Amniotic epithelial cell (primary cell): ENCODE results near the gene FAM161B.
"Not testable (repeated sequence)": the region's sequence is repeated elsewhere in the genome, so short reads cannot be mapped to it uniquely, and the experiment has no call there.

Experiments
- DNase-seq: peaks from one replicate; pipeline ENCODE4 v3.0.0-alpha.2; 2010; ENCODE audit warnings: low read depth

The FAM161B gene

GRCh38 chr14:73949752-73950734 is at the start of gene FAM161B, which contains the start of gene COQ6:
TSS of gene FAM161B (minus strand) at chr14:73950094. CDS start at chr14:73950026, 68 bp downstream.
TSS of gene COQ6 (plus strand) at chr14:73950302. CDS start at chr14:73950333, 31 bp downstream.
- peak; percentile 97 for DNase-seq

- DNase-seq, result no peak
These were observed 48.8 kb upstream of the FAM161B start for GRCh38 chr14:73998726-73999125.

- no peak for DNase-seq
These were observed 48.1 kb upstream of the FAM161B start for GRCh38 chr14:73997944-73998447.

- DNase-seq, result no peak
These were observed 47.4 kb upstream of the FAM161B start for GRCh38 chr14:73997108-73997943.

DNA sequence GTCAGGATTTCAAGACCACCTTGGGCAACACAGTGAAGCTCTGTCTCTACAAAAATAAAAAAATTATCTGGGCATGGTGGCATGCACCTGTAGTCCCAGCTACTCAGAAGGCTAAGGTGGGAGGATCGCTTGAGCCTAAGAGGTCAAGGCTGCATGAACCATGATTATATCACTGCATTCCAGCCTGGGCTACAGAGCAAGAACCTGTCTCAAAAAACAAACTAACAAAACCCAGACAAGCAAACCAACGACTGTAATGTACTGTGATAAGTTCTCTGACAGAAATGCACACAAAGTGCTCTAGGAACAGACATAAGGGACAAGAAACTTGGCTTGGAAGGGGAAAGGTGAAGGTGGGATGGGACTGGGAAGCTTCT is 46.8 kb upstream of the FAM161B start:
- DNase-seq, result no peak

- DNase-seq, result no peak
These were observed 46.1 kb upstream of the FAM161B start for GRCh38 chr14:73995977-73996378.

DNA sequence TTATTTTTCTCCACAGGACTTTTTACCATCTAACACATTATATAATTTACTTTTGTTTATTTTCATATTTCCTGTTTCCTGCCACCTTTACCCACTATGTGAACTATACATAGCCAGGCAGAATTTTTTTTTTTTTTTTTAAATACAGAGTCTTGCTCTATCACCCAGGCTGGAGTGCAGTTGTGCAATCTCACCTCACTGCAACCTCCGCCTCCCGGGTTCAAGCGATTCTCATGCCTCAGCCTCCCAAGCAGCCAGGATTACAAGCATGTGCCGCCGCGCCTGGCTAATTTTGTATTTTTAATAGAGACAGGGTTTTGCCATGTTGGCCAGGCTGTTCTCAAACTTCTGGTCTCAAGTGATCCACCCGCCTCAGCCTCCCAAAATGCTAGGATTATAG is 45.0 kb upstream of the FAM161B start:
- not testable (repeated sequence) for DNase-seq

DNA sequence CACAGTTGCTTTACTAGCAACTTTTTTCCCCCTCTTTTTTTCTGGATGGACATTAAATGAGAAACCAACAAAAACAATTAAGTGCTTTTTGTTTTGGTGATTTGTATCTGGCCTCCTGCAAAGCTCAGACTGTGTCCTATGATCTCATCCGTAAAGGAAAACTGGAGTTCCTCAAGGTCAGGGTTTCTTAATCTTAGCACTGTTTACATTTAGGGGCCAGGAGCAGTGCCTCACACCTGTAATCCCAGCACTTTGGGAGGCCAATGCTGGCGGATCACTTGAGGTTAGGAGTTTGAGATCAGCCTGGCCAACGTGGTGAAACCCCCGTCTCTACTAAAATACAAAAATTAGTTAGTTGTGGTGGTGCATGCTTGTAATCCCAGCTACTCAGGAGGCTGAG is 41.2 kb upstream of the FAM161B start:
- DNase-seq, result peak; percentile 47

- DNase-seq, result not testable (repeated sequence)
These were observed 38.8 kb upstream of the FAM161B start for GRCh38 chr14:73988656-73989055.

- no peak for DNase-seq
These were observed 38.2 kb upstream of the FAM161B start for GRCh38 chr14:73988065-73988464.

DNA sequence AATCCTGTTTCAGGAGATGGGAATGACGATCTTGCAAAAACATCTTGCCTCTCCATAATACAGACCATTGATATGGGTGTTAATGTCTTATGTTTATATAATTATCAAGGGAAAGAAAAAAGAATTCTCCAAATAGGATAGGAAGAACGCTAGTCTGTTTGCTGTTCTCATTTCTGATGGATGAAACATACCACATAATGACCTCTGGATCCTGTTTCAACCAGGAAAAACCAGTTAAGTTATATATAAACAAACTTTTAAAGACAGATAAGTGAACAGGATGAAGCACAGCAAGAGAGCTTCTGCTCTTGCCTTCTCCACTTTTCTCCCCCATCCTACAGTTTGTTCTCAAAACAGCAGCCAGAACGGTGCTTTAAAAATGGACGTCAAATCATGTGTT is 28.0 kb upstream of the FAM161B start:
- DNase-seq, result peak; percentile 67

DNA sequence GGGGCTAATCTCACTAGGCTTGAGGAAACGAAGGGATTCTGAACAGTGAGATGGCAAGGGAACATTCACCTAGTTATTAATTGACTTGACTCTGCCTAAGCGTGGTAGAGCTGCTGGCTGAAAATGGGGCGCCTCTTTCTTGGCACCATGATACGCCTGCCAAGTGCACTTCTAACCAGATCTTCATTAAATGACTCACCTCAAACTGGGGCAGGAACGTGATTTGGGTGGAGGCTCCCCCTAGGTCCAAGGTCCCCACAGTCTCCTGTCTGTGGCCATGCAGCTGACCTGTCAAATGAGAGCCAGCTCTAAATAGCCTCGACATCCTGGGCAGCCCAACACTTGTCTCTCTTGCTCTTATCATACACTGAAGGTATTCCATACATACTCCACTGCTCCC is 26.2 kb upstream of the FAM161B start:
- no peak for DNase-seq

DNA sequence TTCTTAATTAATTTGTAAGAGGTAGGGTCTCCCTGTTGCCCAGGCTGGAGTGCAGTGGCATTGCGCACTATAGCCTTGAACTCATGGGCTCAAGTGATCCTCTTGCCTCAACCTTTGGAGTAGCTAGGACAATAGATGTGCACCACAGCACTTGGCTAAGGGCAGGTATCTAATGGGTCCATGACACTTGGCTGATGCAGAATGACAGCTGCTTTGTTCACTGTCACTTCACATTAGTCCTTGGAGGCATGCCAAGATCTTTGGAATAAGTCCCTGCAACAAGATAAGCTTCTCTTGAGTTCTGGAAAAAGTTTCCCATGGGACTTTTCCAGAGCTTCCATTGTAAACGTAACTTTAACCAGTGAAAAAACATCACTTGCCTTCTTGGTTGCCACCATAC is 23.6 kb upstream of the FAM161B start:
- DNase-seq, result no peak

- DNase-seq, result no peak
These were observed 19.0 kb upstream of the FAM161B start for GRCh38 chr14:73968885-73969284.

GRCh38 chr14:73965216-73965615 is 15.3 kb upstream of the FAM161B start:
- DNase-seq, result peak; percentile 61

DNA sequence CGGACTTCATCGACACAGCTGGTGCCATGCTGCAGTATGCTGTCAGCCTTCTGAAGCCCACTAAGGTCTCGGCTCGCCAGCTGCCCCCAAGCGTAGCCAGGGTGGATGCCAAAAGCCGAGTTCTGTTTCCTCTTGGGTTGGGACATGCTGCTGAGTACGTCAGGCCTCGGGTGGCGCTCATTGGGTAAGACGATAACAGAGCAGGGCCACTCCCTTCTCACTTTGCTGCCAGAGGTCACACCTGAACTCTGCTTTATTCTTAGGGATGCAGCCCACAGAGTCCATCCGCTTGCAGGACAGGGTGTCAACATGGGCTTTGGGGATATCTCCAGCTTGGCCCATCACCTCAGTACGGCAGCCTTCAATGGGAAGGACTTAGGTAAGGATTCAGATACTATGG is 11.3 kb upstream of the FAM161B start:
- DNase-seq, result no peak

DNA sequence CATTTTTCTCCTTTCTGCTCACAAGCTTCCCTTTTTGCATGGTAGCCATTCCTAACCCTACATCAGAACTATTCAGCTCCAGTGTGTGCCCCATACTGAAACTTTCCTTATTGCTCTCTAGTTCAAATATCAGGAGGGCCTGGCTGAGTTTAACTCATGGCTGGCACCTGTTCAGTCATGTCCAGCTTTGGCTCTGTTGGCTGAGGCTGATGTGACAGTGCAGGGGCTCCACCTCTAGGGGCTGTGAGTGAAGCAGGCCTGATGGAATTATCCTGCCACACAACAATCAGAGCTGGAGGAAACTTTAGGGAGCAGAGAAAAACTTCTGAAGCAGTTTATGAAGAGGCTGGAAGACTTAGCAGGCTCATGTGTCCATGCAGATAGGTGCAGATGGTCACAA is 8.7 kb upstream of the FAM161B start:
- DNase-seq, result no peak

- no peak for DNase-seq
These were observed 5.8 kb upstream of the FAM161B start for GRCh38 chr14:73955674-73956073.

DNA sequence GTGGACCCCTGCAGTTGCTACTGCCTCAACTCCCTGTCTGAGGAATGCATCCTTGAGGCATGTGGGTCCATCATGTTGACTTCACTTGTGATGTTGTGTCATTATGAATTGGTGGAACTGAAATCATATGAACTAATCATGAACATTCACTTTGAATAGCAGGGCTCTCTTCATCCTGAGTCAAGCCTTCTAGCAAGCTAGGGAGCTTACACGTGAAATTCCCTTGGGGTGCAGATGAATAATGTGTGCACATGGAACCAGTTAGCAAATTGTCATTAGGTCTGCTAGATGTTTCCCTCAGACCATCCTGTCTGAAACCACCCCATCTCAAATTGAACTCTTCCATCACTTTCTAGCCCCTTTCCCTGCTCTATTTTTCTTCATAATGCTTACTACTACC is 3.8 kb upstream of the FAM161B start:
- DNase-seq, result no peak

DNA sequence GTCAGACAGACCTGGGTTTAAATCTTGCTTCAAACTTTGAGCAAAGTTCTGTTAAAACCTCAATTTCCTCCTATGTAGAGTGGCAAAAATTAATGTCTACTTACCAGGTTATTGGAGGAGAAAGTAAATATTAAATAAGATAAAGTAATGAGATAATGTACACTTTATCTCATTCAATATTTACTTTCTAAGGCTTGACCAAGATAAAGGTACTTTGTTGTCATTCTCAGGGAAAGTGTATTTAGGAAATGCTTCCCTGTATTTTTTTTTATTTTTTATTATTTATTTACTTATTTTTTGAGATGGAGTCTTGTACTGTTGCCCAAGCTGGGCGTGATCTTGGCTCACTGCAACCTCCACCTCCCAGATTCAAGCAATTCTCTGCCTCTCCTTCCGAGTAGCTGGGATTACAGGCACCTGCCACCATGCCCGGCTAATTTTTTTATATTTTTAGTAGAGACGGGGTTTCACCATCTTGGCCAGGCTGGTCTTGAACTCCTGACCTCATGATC is 4.7 kb downstream of the FAM161B start:
- no peak for DNase-seq

DNA sequence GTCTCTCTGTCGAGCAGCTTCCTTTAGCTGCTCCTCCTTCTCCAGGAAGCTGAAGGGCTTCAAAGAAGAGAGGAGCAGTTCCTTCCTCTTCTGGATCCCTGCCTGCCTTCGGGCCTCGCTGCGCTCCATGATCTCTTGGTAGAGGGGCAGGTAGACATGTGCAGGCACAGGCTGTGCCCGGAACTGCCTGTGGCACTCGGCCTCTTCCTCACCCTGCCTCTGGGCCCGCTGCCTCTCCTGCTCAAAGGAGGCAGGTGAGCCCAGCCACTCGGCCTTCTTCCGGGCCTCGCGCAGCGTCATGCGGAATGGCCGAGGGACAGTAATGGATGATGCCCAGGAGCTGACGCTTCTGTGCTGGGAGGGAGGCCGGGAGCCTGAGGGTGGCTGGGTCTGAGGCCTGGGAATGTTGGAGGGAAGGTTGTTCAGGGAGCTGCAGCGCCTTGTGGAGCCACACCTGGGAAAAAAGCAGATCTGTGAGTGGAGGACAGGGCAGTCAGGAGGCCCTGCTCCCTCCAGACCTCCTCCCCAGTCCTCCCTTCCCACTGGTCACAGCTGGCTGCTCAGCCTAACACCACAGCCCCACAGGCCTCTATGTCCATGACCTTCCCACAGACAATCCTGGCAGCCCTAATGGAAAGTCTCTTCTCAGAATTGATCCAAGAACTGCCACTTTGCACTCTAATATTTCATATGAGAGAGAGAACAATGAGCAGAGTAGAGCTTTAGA is 5.3 kb downstream of the FAM161B start:
- no peak for DNase-seq

- DNase-seq, result peak; percentile 90
These were observed 6.8 kb downstream of the FAM161B start for GRCh38 chr14:73943083-73943482.
